ENCODE measurements around the gene MT2A.

DNA sequence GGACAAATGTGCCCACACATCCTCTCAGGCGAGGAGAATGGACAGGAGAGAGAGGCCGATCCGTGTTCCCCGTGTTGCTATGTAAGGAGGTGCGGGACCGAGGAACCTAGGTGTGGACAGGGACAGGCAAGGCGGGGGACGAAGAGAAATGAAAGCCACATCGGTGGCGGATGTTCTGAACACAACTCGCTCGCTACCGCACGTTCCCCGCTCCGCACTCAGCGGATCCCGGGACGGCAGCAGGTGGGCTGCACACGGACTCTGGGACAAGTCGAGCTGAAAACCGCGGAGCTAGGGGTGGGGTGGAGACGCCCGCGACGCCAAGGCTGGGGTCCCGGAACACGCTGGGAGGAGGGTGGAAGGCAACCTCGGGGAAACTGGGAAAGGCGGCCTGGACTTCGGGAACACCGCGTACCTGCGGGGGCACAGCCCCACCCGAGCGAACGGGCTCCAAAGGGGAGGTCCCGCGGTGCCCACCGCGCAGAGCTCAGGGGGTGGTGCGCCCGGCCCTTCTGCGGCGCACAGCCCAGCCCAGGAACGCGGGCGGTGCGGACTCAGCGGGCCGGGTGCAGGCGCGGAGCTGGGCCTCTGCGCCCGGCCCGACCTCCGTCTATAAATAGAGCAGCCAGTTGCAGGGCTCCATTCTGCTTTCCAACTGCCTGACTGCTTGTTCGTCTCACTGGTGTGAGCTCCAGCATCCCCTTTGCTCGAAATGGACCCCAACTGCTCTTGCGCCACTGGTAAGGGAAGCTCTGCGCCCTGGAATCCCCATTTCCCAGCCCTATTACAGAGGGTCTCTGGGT lies 17.0 kb downstream of the MT2A start, which contains the start of gene MT1E:
- TF ChIP-seq, protein P1, sequence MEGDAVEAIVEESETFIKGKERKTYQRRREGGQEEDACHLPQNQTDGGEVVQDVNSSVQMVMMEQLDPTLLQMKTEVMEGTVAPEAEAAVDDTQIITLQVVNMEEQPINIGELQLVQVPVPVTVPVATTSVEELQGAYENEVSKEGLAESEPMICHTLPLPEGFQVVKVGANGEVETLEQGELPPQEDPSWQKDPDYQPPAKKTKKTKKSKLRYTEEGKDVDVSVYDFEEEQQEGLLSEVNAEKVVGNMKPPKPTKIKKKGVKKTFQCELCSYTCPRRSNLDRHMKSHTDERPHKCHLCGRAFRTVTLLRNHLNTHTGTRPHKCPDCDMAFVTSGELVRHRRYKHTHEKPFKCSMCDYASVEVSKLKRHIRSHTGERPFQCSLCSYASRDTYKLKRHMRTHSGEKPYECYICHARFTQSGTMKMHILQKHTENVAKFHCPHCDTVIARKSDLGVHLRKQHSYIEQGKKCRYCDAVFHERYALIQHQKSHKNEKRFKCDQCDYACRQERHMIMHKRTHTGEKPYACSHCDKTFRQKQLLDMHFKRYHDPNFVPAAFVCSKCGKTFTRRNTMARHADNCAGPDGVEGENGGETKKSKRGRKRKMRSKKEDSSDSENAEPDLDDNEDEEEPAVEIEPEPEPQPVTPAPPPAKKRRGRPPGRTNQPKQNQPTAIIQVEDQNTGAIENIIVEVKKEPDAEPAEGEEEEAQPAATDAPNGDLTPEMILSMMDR (CRISPR knock-in tag; IDR thresholded peaks at IDR 0.05): no peak
- TF ChIP-seq ZNF121 (CRISPR knock-in tag; IDR thresholded peaks at IDR 0.05) (no peak), IRF2 (CRISPR knock-in tag; IDR thresholded peaks at IDR 0.05) (peak; percentile 65; the same call in 1 of the 2 replicates), ZNF292 (CRISPR knock-in tag; IDR thresholded peaks at IDR 0.05; ENCODE audit: borderline replicate concordance, low read depth) (peak; percentile 47; the same call in 1 of the 2 replicates), HNF4A (CRISPR knock-in tag; IDR thresholded peaks at IDR 0.05) (no peak), PCBP1 (IDR thresholded peaks at IDR 0.05; ENCODE audit: borderline replicate concordance, low read depth, low read length) (no peak), EZH2 (conservative IDR thresholded peaks at IDR 0.05; ENCODE audit: low read depth, low read length) (no peak; the same call in 1 of the 2 replicates), FOXA1 (IDR thresholded peaks at IDR 0.05) (no peak), FOXA1 (CRISPR knock-in tag; IDR thresholded peaks at IDR 0.05) (no peak), RNF2 (conservative IDR thresholded peaks at IDR 0.05; ENCODE audit: low read depth) (no peak; the same call in 1 of the 2 replicates)
- TF ChIP-seq, protein P2, sequence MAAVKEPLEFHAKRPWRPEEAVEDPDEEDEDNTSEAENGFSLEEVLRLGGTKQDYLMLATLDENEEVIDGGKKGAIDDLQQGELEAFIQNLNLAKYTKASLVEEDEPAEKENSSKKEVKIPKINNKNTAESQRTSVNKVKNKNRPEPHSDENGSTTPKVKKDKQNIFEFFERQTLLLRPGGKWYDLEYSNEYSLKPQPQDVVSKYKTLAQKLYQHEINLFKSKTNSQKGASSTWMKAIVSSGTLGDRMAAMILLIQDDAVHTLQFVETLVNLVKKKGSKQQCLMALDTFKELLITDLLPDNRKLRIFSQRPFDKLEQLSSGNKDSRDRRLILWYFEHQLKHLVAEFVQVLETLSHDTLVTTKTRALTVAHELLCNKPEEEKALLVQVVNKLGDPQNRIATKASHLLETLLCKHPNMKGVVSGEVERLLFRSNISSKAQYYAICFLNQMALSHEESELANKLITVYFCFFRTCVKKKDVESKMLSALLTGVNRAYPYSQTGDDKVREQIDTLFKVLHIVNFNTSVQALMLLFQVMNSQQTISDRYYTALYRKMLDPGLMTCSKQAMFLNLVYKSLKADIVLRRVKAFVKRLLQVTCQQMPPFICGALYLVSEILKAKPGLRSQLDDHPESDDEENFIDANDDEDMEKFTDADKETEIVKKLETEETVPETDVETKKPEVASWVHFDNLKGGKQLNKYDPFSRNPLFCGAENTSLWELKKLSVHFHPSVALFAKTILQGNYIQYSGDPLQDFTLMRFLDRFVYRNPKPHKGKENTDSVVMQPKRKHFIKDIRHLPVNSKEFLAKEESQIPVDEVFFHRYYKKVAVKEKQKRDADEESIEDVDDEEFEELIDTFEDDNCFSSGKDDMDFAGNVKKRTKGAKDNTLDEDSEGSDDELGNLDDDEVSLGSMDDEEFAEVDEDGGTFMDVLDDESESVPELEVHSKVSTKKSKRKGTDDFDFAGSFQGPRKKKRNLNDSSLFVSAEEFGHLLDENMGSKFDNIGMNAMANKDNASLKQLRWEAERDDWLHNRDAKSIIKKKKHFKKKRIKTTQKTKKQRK (IDR thresholded peaks at IDR 0.05; ENCODE audit: low read length): no peak
- TF ChIP-seq, protein P3, sequence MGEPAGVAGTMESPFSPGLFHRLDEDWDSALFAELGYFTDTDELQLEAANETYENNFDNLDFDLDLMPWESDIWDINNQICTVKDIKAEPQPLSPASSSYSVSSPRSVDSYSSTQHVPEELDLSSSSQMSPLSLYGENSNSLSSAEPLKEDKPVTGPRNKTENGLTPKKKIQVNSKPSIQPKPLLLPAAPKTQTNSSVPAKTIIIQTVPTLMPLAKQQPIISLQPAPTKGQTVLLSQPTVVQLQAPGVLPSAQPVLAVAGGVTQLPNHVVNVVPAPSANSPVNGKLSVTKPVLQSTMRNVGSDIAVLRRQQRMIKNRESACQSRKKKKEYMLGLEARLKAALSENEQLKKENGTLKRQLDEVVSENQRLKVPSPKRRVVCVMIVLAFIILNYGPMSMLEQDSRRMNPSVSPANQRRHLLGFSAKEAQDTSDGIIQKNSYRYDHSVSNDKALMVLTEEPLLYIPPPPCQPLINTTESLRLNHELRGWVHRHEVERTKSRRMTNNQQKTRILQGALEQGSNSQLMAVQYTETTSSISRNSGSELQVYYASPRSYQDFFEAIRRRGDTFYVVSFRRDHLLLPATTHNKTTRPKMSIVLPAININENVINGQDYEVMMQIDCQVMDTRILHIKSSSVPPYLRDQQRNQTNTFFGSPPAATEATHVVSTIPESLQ (CRISPR knock-in tag; conservative IDR thresholded peaks at IDR 0.05): no peak
